KMS-11 (cell line): ENCODE measurements around the gene MACIR.

ENCODE experiments used
- H2AFZ ChIP-seq: fragments of 200-600 bp; sonication (generic); 2 replicates; pipeline ENCODE4 v1.6.1; 2016; ENCODE audit warnings: antibody characterized with exemption, mixed run types, low read depth
- H3K27ac ChIP-seq: fragments of 200-600 bp; sonication (generic); 2 replicates; pipeline ENCODE4 v1.6.1; 2016; ENCODE audit warnings: mild to moderate bottlenecking, mixed run types
- H3K27me3 ChIP-seq: fragments of 200-600 bp; sonication (generic); 2 replicates; pipeline ENCODE4 v1.6.1; 2017; ENCODE audit warnings: mild to moderate bottlenecking, low read depth, mixed run types, moderate library complexity; ENCODE audit not compliant: insufficient read depth
- H3K36me3 ChIP-seq: fragments of 200-600 bp; sonication (generic); 2 replicates; pipeline ENCODE4 v1.6.1; 2017; ENCODE audit warnings: mild to moderate bottlenecking, mixed run types; ENCODE audit not compliant: insufficient read depth
- H3K4me1 ChIP-seq: fragments of 200-600 bp; sonication (generic); 2 replicates; pipeline ENCODE4 v1.6.1; 2016; ENCODE audit warnings: mild to moderate bottlenecking, low read depth, mixed run types; ENCODE audit not compliant: poor library complexity, severe bottlenecking
- H3K4me2 ChIP-seq: fragments of 200-600 bp; sonication (generic); 2 replicates; pipeline ENCODE4 v1.7.0; 2016; ENCODE audit warnings: mild to moderate bottlenecking, mixed run types
- H3K4me3 ChIP-seq: fragments of 200-600 bp; sonication (generic); IDR thresholded peaks from 2 replicates; pipeline ENCODE4 v1.6.1; 2017; ENCODE audit warnings: low read depth, low read length, mixed read lengths; ENCODE audit not compliant: insufficient read depth
- H3K79me2 ChIP-seq: fragments of 200-600 bp; sonication (generic); 2 replicates; pipeline ENCODE4 v1.6.1; 2016; ENCODE audit warnings: low read depth, mixed run types; ENCODE audit not compliant: insufficient read depth
- H3K9ac ChIP-seq: fragments of 200-600 bp; sonication (generic); 2 replicates; pipeline ENCODE4 v1.6.1; 2016; ENCODE audit warnings: mild to moderate bottlenecking, mixed run types
- H4K20me1 ChIP-seq: fragments of 200-600 bp; sonication (generic); 2 replicates; pipeline ENCODE4 v1.6.1; 2016; ENCODE audit warnings: mild to moderate bottlenecking, mixed run types; ENCODE audit not compliant: insufficient read depth
- TF ChIP-seq, protein P1 (sequence below): fragments of 200-600 bp; sonication (generic); conservative IDR thresholded peaks from 2 replicates; pipeline ENCODE4 v1.6.1; 2017; ENCODE audit warnings: low read depth, mild to moderate bottlenecking, antibody characterized with exemption, low read length, moderate library complexity, mixed read lengths

MACIR gene

DNA sequence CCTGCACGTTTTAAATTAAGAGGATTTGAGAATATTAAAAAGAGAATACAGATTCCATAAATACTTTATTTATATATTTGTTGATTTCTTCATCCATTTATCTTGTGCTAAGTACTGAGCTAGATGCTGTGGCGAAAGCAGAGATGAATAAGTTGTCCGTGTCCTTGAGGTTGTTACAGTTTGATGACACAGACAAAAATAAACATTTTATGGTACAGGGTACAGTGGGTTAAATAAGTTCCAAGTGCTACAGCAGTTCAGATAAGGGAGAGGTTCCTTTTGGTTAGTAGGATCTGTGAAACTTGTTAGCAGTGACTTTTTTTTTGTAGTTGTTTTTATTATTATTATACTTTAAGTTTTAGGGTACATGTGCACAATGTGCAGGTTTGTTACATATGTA, 50.2 kb downstream of the MACIR start:
- no peak overlapping the region for H3K27ac ChIP-seq
- H3K4me1 ChIP-seq: no peaks in the 10 kb centered on the region
- H3K4me3 ChIP-seq: no peak overlapping the region
- TF ChIP-seq, protein P1, sequence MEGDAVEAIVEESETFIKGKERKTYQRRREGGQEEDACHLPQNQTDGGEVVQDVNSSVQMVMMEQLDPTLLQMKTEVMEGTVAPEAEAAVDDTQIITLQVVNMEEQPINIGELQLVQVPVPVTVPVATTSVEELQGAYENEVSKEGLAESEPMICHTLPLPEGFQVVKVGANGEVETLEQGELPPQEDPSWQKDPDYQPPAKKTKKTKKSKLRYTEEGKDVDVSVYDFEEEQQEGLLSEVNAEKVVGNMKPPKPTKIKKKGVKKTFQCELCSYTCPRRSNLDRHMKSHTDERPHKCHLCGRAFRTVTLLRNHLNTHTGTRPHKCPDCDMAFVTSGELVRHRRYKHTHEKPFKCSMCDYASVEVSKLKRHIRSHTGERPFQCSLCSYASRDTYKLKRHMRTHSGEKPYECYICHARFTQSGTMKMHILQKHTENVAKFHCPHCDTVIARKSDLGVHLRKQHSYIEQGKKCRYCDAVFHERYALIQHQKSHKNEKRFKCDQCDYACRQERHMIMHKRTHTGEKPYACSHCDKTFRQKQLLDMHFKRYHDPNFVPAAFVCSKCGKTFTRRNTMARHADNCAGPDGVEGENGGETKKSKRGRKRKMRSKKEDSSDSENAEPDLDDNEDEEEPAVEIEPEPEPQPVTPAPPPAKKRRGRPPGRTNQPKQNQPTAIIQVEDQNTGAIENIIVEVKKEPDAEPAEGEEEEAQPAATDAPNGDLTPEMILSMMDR: no peak
- H3K36me3 ChIP-seq: no peaks in the 10 kb centered on the region
- no peak overlapping the region for H3K9ac ChIP-seq
- no peaks in the 10 kb centered on the region for H3K79me2 ChIP-seq
- no peaks in the 10 kb centered on the region for H3K27me3 ChIP-seq
- no peak overlapping the region for H3K4me2 ChIP-seq
- H2AFZ ChIP-seq: no peak overlapping the region
- H4K20me1 ChIP-seq: no peaks in the 10 kb centered on the region

DNA sequence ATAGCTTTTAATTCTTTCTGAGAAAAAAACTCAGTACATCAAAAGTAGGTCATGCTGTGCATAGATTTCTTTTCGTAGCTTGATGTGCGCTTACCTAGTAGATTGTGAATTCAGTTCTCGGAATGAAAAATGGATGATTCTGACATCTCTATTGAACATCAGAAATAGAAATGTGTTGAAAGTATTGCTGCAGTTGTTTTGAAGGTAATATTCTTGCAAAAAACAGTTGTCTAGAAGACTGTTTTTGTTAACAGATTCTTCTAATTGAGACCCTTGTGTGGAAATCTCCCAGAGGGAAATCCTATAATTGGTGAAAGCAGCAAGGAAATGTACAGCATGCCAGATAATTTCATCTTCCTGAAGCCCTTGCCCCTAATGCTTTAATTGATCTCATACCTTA, 54.5 kb downstream of the MACIR start:
- Histone ChIP-seq H3K27ac (no peak overlapping the region), H3K4me3 (no peak overlapping the region), H3K79me2 (no peaks in the 10 kb centered on the region), H3K9ac (no peak overlapping the region), H3K4me1 (no peaks in the 10 kb centered on the region), H3K27me3 (no peaks in the 10 kb centered on the region), H2AFZ (no peak overlapping the region), H3K36me3 (no peaks in the 10 kb centered on the region), H4K20me1 (no peaks in the 10 kb centered on the region), H3K4me2 (no peak overlapping the region)
- TF ChIP-seq, protein P1: no peak

DNA sequence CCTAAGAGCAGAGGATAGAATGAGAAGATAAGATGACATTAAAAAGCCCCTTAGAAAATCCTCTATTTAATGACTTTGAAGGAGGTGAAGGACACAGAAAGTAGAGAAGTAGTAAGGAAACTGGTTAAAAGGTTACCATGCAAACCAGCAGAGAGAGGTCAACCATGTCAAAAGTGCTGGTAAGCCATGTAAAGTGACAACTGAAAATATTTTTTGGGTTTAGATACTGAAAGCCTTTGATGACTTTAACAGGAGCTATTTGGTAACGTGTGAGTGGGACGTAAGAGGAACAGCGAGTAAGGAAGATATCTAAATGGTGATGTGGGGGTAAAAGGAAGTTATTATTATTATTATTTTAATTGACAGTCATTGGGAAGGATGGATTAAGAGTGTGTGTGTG, 56.9 kb downstream of the MACIR start:
- H3K9ac ChIP-seq: no peak overlapping the region
- no peaks in the 10 kb centered on the region for H3K79me2 ChIP-seq
- H3K4me1 ChIP-seq: no peaks in the 10 kb centered on the region
- H3K36me3 ChIP-seq: no peaks in the 10 kb centered on the region
- TF ChIP-seq, protein P1: no peak
- no peak overlapping the region for H3K4me3 ChIP-seq
- no peak overlapping the region for H3K4me2 ChIP-seq
- no peak overlapping the region for H3K27ac ChIP-seq
- H2AFZ ChIP-seq: no peak overlapping the region
- H3K27me3 ChIP-seq: no peaks in the 10 kb centered on the region
- H4K20me1 ChIP-seq: no peaks in the 10 kb centered on the region

DNA sequence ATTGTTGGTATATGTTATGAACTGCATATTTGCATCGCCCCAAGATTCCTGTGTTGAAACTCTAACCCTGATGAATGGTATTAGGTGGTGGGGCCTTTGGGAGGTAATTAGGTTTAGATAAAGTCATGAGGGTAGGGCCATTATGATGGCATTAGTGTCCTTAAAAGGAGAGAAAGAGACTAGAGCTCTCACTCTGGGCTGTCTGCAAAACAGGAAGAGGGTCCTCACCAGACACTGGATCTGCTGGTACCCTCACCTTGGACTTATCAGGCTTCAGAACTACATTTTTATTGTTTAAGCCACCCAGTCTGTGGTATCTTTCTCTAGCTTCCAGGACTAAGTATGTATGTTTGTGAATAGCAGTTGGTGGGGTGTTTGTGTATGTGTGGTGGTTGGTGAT, 68.9 kb downstream of the MACIR start:
- H3K4me1 ChIP-seq: no peaks in the 10 kb centered on the region
- no peak overlapping the region for H3K4me3 ChIP-seq
- TF ChIP-seq, protein P1: no peak
- no peaks in the 10 kb centered on the region for H4K20me1 ChIP-seq
- H3K9ac ChIP-seq: no peak overlapping the region
- no peaks in the 10 kb centered on the region for H3K27me3 ChIP-seq
- no peaks in the 10 kb centered on the region for H3K79me2 ChIP-seq
- no peaks in the 10 kb centered on the region for H3K36me3 ChIP-seq
- H2AFZ ChIP-seq: no peak overlapping the region
- H3K4me2 ChIP-seq: no peak overlapping the region
- no peak overlapping the region for H3K27ac ChIP-seq

DNA sequence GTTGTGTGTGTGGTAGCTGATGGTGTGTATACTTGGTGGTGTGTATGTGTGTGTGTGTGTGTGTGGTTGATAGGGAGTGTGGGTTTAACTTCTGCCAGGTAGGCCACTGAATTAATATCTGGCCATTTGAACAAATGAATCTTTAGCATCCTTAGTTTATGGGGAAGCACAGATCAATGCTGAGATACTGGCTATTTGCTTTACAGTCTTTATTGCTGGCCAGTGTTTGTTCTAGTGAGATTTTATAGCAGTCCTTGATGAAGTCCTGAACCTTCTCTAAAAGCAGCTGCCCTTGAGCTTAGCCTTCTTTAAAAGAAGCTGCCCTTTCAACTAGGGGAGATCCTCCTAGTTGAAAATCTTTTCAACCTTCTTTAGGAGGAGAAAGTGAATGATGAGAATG, 69.3 kb downstream of the MACIR start:
- Histone ChIP-seq H3K27me3 (no peaks in the 10 kb centered on the region), H3K36me3 (no peaks in the 10 kb centered on the region), H4K20me1 (no peaks in the 10 kb centered on the region), H3K4me3 (no peak overlapping the region), H3K79me2 (no peaks in the 10 kb centered on the region), H3K4me2 (no peak overlapping the region), H2AFZ (no peak overlapping the region), H3K9ac (no peak overlapping the region), H3K27ac (no peak overlapping the region), H3K4me1 (no peaks in the 10 kb centered on the region)
- TF ChIP-seq, protein P1: no peak
